RWPE1 (cell line): Measurements from ENCODE around the gene GCLM.

Experiments
- CTCF ChIA-PET: fragments of 350-600 bp; sonication (Branson Sonifier 250); formaldehyde crosslinking; extraction: SDS; loops from one replicate; lab custom pipeline; 2021; lab: Yijun Ruan, JAX
- POLR2A ChIA-PET: fragments of 400-600 bp; formaldehyde crosslinking; extraction: SDS; loops from one replicate; lab custom pipeline; 2020; ENCODE audit warnings: antibody characterized with exemption; ENCODE audit not compliant: low non-redundant PET; lab: Yijun Ruan, JAX
- DNase-seq: peaks from one replicate; pipeline ENCODE4 v3.0.0; 2012; ENCODE audit warnings: low spot score
- H3K27ac ChIP-seq: fragments of 450-650 bp; 2 replicates; pipeline ENCODE4 v1.5.1; 2017
- TF ChIP-seq, protein P1 (sequence below): fragments of 450-650 bp; conservative IDR thresholded peaks from 2 replicates; pipeline ENCODE4 v1.5.1; 2017; ENCODE audit warnings: low read depth, mild to moderate bottlenecking

The GCLM gene

DNA sequence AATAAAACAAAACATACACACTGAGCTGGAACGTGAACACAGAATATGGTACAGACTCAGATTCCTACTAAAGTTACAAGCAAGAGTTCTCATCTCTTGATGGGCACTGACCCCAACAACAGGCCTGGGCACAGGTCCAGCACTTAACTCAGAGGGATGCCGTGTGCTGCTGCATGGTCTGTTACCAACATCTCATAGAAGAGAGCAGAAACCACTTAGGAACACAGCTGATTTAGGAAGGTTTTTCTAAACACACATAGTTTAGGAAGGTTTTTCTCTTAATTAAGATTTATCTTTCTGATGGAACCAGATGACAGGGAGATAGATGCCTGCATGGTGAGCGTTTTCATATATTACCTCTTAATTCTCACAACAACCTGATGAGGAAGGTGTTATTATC, 1.5 kb downstream of the GCLM start:
- no peak for DNase-seq
- CTCF ChIA-PET, result no interaction called here
- TF ChIP-seq, protein P1, sequence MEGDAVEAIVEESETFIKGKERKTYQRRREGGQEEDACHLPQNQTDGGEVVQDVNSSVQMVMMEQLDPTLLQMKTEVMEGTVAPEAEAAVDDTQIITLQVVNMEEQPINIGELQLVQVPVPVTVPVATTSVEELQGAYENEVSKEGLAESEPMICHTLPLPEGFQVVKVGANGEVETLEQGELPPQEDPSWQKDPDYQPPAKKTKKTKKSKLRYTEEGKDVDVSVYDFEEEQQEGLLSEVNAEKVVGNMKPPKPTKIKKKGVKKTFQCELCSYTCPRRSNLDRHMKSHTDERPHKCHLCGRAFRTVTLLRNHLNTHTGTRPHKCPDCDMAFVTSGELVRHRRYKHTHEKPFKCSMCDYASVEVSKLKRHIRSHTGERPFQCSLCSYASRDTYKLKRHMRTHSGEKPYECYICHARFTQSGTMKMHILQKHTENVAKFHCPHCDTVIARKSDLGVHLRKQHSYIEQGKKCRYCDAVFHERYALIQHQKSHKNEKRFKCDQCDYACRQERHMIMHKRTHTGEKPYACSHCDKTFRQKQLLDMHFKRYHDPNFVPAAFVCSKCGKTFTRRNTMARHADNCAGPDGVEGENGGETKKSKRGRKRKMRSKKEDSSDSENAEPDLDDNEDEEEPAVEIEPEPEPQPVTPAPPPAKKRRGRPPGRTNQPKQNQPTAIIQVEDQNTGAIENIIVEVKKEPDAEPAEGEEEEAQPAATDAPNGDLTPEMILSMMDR, result no peak
- H3K27ac ChIP-seq, result no peak overlapping the region
- POLR2A ChIA-PET, result no interaction called here

DNA sequence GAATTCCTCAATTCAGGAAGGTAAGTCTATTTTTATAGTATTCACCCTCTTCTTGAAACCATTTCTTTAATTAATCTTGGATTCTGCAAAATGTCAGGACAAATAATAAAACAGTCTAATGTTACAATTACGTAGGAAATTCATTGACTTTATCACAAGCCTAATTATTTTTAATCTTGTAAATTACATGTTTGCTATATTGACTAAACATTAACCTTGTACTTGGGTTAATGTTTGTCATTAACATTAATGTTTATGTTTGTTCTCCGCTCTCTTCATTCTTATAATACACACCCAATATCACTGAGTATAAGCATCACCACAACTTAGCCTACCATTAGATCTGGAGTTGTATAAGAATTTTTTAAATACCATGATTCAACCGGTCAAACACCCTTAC, 2.8 kb downstream of the GCLM start:
- POLR2A ChIA-PET, result no interaction called here
- CTCF ChIA-PET, result no interaction called here
- H3K27ac ChIP-seq, result no peak overlapping the region
- DNase-seq, result no peak
- TF ChIP-seq, protein P1, result no peak

DNA sequence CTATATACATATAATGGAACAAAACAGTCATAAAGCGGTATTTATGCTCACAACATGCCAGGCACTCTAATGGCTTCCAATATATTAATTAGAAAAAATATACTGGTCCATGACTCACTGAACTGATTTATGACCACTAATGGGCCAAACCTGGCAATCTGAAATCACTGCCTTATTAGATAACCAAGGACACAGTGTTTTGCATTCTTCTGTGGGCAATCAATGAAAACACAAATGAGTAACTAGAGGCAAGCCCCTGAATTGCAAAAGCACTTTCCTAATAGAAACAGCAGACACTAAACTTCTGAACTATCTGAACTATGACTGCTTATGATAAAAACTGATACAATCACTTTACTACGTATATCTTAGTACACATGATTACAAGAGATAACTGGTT, 3.5 kb downstream of the GCLM start:
- POLR2A ChIA-PET, result no interaction called here
- H3K27ac ChIP-seq, result no peak overlapping the region
- TF ChIP-seq, protein P1, result no peak
- CTCF ChIA-PET, result no interaction called here
- peak; percentile 10 for DNase-seq

DNA sequence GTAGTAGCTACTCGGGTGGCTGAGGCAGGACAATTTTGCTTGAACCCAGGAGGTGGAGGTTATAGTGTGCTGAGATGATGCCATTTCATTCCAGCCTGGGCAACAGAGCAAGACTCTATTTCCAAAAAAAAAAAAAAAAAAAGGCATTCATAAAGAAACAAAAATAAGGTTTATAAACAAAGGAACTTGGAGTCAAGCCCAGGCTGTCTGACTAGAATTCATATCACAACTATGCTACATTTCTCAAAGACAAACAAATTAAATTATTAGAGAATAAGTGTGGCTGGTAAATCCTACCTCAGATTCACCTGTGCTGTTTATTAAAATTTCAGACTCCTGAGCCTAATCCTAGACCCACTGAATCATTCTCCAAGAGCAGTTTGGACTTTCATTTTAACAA, 4.2 kb downstream of the GCLM start:
- TF ChIP-seq, protein P1, result no peak
- no peak for DNase-seq
- ChIA-PET CTCF (no interaction called here), POLR2A (no interaction called here)
- H3K27ac ChIP-seq, result no peak overlapping the region

DNA sequence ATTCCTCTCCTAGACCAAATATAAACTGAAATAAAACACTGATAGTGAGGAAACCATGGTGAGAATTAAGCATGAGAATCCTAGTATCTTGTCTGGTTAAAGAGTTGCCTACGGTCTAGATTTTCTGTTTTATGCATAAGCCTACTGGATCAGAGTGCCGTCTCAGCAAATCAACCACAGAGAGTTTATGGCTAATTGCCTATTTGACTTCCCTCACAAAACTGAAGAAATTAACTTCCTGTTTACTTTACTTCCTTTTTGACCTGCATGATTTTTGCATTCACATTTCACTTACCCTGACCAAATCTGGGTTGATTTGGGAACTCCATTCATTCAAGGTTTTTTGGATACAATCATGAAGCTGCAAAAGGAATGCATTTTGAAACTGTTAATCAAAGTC, 5.0 kb downstream of the GCLM start:
- ChIA-PET POLR2A (no interaction called here), CTCF (interaction anchor here (0.5 kb wide), 1 partner anchor 18 kb away, joined by 3 read pairs; no protein-coding TSS in a partner anchor)
- DNase-seq, result no peak
- no peak overlapping the region for H3K27ac ChIP-seq
- TF ChIP-seq, protein P1, result no peak

DNA sequence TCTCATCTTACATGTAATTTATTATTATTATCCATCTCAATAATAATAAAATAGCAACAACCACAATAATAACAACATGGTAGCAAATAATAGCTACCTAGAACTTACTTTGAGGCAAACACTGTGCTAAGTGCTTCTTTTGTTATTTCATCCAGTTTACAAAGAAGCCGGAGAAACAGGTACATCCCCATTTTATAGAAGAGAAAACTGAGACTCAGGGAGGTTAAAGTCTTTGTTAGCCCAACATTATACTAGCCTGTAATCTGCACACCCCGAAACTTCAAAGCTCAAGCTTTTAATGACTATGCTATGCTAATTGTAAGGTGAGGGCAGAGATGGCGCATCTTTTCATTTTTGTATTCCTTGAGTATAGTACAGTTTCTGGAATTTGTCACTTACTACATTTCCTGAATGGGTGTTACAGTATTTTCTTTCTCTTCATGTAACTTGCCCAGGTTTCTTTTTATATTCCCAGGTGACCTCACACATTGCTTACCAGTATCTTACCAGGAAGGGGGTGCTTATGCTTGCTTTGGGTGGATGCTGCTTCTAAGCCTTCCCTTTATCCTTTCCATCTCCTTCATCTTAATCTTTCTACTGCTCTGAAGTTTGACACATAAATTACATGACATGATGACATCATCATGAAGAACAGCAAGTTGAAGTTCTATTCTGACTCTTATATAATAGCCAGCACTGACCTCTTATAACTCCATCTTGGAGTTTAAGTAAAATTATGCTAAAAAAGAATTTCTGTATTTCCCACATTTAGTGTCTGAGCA, 8.3 kb downstream of the GCLM start:
- H3K27ac ChIP-seq, result no peak overlapping the region
- CTCF ChIA-PET, result interaction anchor here (0.8 kb wide), 1 partner anchor 9 kb away, joined by 3 read pairs; the partner anchor contains the start of gene GCLM
- TF ChIP-seq, protein P1, result no peak
- POLR2A ChIA-PET, result no interaction called here
- no peak for DNase-seq
